ENCODE data around the gene MGP.

- TF ChIP-seq, protein P1, sequence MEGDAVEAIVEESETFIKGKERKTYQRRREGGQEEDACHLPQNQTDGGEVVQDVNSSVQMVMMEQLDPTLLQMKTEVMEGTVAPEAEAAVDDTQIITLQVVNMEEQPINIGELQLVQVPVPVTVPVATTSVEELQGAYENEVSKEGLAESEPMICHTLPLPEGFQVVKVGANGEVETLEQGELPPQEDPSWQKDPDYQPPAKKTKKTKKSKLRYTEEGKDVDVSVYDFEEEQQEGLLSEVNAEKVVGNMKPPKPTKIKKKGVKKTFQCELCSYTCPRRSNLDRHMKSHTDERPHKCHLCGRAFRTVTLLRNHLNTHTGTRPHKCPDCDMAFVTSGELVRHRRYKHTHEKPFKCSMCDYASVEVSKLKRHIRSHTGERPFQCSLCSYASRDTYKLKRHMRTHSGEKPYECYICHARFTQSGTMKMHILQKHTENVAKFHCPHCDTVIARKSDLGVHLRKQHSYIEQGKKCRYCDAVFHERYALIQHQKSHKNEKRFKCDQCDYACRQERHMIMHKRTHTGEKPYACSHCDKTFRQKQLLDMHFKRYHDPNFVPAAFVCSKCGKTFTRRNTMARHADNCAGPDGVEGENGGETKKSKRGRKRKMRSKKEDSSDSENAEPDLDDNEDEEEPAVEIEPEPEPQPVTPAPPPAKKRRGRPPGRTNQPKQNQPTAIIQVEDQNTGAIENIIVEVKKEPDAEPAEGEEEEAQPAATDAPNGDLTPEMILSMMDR (IDR thresholded peaks at IDR 0.05), result no peak
- TF ChIP-seq POLR2A (IDR thresholded peaks at IDR 0.05; ENCODE audit: low read depth), result no peak
- no peak for TF ChIP-seq POLR2AphosphoS5 (IDR thresholded peaks at IDR 0.05)
Measured at GRCh38 chr12:14893506-14894250, 8.0 kb upstream of the MGP start.

Measured in esophagus muscularis mucosa (tissue), 3 donors.